Activated naive CD4-positive, alpha-beta T cell treated with anti-CD3 and anti-CD28 coated beads for 36 hours (primary cell): ENCODE data around the gene ZNF692. TPM values are rescaled to one million over a fixed set of nuclear protein-coding genes. Genes with fewer than 3 reads are reported as not detected.
A peak's percentile ranks its signal among the peaks of the same experiment; 100 is the strongest.

Source experiments
- CTCF ChIA-PET: fragments of 350-600 bp; sonication (Branson Sonifier 250); formaldehyde crosslinking; loops from one replicate; lab custom pipeline; 2021; ENCODE audit warnings: antibody characterized with exemption; lab: Charles Lee
- DNase-seq: peaks from one replicate; pipeline ENCODE4 v3.0.0-alpha.2; 2020
- H3K27ac Mint-ChIP-seq: one replicate; pipeline ENCODE4 v1.8.0; 2021; ENCODE audit warnings: mild to moderate bottlenecking, mixed read lengths
- H3K27me3 Mint-ChIP-seq: one replicate; pipeline ENCODE4 v1.8.0; 2021; ENCODE audit warnings: low read depth, mixed read lengths
- H3K36me3 Mint-ChIP-seq: one replicate; pipeline ENCODE4 v1.8.0; 2021; ENCODE audit warnings: low read depth, mixed read lengths
- H3K4me1 Mint-ChIP-seq: one replicate; pipeline ENCODE4 v1.8.0; 2021; ENCODE audit warnings: low read depth, mixed read lengths
- H3K4me3 Mint-ChIP-seq: one replicate; pipeline ENCODE4 v1.8.0; 2021; ENCODE audit warnings: mild to moderate bottlenecking, moderate library complexity, mixed read lengths
- H3K9me3 Mint-ChIP-seq: one replicate; pipeline ENCODE4 v1.8.0; 2021; ENCODE audit warnings: mixed read lengths
- intact Hi-C: fragments of 100-400 bp; cut with micrococcal nuclease; formaldehyde crosslinking; loops from one replicate; pipeline ENCODE4 v1.15.1; 2023
- total RNA-seq, 2 experiments: library from RNA; stranded (reverse); gene quantifications; one replicate each; pipeline ENCODE4 v1.2.3, GENCODE V29; 2021

ZNF692 gene
- total RNA-seq, 2 experiments from 2014 or later: 87.6 to 88.7 TPM

DNA sequence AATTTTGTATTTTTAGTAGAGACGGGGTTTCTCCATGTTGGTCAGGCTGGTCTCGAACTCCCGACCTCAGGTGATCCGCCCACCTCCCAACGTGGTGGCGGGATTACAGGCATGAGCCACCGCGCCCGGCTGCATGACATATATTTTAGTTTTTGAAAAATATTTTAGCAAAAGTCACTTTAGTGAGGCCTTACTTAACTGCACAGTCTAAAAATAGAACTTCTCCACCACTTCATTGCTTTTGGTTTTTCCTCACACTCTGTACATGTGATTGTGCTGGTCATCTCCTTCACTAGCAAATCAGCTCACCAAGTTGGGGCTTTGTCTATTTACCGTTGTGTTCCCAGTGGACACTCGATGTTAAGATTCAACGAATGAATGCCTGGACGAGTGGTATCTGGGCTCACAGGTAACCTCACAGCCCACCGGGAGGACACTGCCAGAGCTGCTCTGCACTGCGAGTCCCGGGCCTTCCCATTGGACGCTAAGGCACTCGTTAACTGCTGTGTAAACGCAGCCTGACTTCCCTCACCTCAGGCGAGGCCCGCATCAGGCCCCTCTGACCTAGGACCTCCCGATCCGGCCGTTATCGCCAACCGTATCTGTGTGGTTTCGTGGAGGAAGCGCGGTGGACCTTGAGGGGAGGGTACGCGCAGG, 14.0 kb upstream of the ZNF692 start:
- H3K27ac Mint-ChIP-seq: peak overlapping the region; percentile 93

DNA sequence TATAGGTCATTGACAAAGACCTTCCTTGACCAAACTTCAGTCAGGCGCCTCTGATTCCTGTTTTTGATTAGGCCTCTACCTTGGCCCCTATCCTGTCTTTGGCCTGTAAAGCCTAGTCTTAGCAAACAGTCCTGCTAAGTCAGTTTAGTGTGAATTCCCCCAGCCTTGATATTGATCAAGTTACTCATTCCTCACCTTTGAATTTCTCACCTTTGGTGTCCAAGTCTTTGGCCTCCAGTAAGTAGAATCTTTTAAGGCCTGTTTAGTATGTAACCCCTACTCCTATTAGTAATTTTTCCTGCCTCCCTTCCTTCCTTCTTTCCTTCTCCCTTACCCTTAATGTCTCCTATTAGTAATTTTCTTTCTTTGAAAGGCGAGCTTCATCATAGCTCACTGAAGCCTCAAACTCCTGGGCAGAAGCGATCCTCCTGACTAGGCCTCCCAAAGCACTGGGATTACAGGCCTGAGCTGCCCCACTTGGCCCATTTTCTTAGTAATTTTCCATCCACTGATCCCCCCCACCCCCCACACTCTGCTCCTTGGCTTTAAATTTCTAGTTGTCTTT, 13.0 kb upstream of the ZNF692 start:
- Mint-ChIP-seq H3K27ac (no peak overlapping the region), H3K4me3 (peak overlapping the region; percentile 7)
- intact Hi-C loops: no loop called here

More for the DNA sequence above, 14.0 kb upstream of the ZNF692 start:
- Mint-ChIP-seq H3K27me3 (peaks cover 3% of the 10 kb centered on the region), H3K36me3 (peaks cover 7% of the 10 kb centered on the region), H3K9me3 (peaks cover 1% of the 10 kb centered on the region), H3K4me1 (peaks cover 16% of the 10 kb centered on the region), H3K4me3 (peak overlapping the region; percentile 85)
- DNase-seq: peak; percentile 72
- intact Hi-C loops: loop anchor here (1.0 kb wide), 4 partner anchors 10 to 47 kb away; partner anchors contain the start of genes ZNF672 and ZNF692
- CTCF ChIA-PET: interaction anchor here (0.8 to 2.9 kb wide), 4 partner anchors 8 to 14 kb away, joined by 3 to 28 read pairs (median 4); partner anchors contain the start of gene ZNF692

DNA sequence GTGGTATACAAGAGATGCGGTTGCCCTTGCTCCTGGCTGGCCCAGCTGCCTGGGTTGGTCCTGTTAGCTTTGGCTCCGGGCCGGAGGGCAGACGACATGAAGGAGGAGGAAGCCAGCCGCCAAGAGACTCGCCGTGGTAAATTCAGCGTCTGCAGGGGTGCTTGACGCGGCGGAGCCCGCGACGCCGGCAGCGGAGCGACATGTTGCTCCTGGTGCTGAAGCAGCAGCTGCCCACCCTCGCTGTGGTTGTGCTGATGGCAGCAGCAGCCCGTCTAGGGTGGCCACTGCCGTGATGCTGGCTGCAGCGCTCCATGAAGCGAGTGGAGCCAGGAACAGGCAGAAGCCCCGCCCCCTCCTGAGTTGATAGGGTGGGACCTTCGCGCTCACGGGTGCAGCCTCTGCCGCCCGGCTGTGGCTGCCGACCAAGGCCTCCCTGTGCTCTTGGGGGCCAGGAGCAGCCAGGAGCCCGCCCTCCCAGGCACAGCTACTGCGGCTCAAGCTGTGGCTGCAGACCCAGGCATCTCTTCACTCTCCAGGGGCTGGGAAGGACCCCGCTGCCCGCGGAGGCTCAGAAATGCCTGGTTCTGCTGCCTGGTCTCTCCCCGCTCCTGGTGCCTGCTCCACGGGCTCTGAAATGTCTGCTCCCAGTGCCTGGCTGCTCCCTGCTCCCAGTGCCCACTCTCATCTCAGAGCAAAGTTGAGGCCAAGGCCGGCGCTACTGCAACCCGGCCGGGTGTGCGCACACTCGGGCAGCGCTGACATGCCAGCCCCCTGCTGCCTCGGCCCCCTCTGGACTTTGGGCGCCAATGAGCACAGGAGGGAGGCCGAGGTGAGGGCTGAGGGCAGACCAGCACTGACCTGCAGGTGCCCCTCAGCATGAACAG, 4.4 kb upstream of the ZNF692 start:
- Mint-ChIP-seq H3K36me3 (peaks cover 2% of the 10 kb centered on the region), H3K27ac (peak overlapping the region; percentile 61), H3K27me3 (no peaks in the 10 kb centered on the region), H3K9me3 (no peaks in the 10 kb centered on the region), H3K4me3 (peak overlapping the region; percentile 87), H3K4me1 (peaks cover 30% of the 10 kb centered on the region)
- peak; percentile 88 for DNase-seq
- intact Hi-C loops: loop anchor here (1.0 kb wide), 2 partner anchors 10 to 37 kb away; no protein-coding TSS in a partner anchor
- CTCF ChIA-PET: interaction anchor here (1.2 kb wide), 1 partner anchor 44 kb away, joined by 3 read pairs; no protein-coding TSS in a partner anchor

More for the DNA sequence above, 13.0 kb upstream of the ZNF692 start:
- CTCF ChIA-PET: interaction anchor here (1.3 to 2.9 kb wide), 2 partner anchors 10 to 13 kb away, joined by 3 to 28 read pairs; partner anchors contain the start of gene ZNF692
- Mint-ChIP-seq H3K9me3 (peaks cover 1% of the 10 kb centered on the region), H3K27me3 (peaks cover 3% of the 10 kb centered on the region), H3K36me3 (peaks cover 7% of the 10 kb centered on the region), H3K4me1 (peaks cover 16% of the 10 kb centered on the region)
- DNase-seq: no peak

DNA sequence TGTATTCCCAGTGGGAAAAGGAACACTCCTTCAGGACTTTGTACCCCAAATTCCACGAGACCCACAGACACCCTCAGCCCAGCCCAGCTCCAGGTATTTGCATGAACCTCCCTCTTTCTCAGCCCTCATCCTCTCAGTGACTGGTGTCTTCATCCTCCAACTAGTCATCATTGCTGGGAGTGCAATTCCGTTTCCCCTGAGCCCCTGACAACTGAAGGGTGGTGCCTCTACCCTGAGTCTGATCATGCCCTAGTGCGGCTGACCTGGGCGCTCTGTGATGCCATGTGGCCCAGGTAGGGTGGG, 3.8 kb upstream of the ZNF692 start:
- peaks cover 6% of the 10 kb centered on the region for H3K36me3 Mint-ChIP-seq
- H3K27me3 Mint-ChIP-seq: no peaks in the 10 kb centered on the region
- peaks cover 31% of the 10 kb centered on the region for H3K4me1 Mint-ChIP-seq
- H3K9me3 Mint-ChIP-seq: no peaks in the 10 kb centered on the region
- peak overlapping the region; percentile 87 for H3K4me3 Mint-ChIP-seq
- H3K27ac Mint-ChIP-seq: peak overlapping the region; percentile 61
- intact Hi-C loops: no loop called here
- CTCF ChIA-PET: interaction anchor here (0.8 to 1.7 kb wide), 2 partner anchors 10 to 37 kb away, joined by 3 to 4 read pairs; partner anchors contain the start of gene SH3BP5L
- DNase-seq: no peak

DNA sequence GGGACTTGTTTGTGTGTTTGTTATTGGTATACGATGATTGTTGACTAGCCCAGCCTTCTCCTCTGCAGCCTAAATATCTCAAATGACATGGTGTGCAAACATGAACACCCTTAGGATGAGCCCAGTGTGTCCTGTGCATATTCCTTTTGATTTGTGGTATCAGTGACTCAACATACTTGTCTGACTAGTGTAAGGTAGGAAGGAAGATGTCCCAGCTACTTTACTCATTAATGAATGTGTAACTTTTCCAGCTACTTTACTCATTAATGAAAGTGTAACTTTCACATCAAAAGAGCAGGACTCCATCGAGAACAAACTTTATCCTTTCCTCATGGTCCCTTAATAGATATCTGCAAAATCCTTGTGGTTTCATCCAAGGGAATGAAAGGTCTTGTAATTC, 2.7 kb upstream of the ZNF692 start:
- H3K27ac Mint-ChIP-seq: no peak overlapping the region
- H3K4me3 Mint-ChIP-seq: no peak overlapping the region
- CTCF ChIA-PET: interaction anchor here (1.7 kb wide), 1 partner anchor 36 kb away, joined by 4 read pairs; the partner anchor contains the start of gene SH3BP5L
- DNase-seq: no peak
- H3K36me3 Mint-ChIP-seq: peaks cover 10% of the 10 kb centered on the region
- intact Hi-C loops: no loop called here
- no peaks in the 10 kb centered on the region for H3K27me3 Mint-ChIP-seq
- H3K9me3 Mint-ChIP-seq: no peaks in the 10 kb centered on the region
- H3K4me1 Mint-ChIP-seq: peaks cover 41% of the 10 kb centered on the region

DNA sequence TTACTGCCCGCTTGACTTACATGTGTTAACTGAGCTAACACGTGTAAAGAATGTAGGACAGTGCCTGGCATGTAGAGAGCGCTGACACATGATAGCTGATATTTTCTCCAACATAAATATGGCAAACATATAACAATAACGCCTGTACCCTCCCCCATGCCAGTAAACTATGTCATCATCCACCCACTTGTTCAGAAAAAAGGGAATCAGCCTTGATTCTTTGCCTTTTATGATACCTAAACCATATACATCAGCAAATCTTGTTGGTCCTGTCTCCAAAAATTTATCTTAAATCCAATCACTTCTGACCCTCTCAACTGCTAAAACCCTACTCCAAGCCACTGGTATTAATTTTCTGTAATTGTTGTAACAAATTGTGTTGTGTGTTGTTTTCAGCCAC, 1.1 kb upstream of the ZNF692 start:
- Mint-ChIP-seq H3K9me3 (no peaks in the 10 kb centered on the region), H3K27ac (peak overlapping the region; percentile 93), H3K36me3 (peaks cover 22% of the 10 kb centered on the region), H3K27me3 (no peaks in the 10 kb centered on the region), H3K4me1 (peaks cover 57% of the 10 kb centered on the region), H3K4me3 (peak overlapping the region; percentile 94)
- no peak for DNase-seq
- CTCF ChIA-PET: interaction anchor here (0.7 to 3.2 kb wide), 6 partner anchors 9 to 34 kb away, joined by 3 to 28 read pairs (median 4); partner anchors contain the start of gene SH3BP5L
- intact Hi-C loops: no loop called here

DNA sequence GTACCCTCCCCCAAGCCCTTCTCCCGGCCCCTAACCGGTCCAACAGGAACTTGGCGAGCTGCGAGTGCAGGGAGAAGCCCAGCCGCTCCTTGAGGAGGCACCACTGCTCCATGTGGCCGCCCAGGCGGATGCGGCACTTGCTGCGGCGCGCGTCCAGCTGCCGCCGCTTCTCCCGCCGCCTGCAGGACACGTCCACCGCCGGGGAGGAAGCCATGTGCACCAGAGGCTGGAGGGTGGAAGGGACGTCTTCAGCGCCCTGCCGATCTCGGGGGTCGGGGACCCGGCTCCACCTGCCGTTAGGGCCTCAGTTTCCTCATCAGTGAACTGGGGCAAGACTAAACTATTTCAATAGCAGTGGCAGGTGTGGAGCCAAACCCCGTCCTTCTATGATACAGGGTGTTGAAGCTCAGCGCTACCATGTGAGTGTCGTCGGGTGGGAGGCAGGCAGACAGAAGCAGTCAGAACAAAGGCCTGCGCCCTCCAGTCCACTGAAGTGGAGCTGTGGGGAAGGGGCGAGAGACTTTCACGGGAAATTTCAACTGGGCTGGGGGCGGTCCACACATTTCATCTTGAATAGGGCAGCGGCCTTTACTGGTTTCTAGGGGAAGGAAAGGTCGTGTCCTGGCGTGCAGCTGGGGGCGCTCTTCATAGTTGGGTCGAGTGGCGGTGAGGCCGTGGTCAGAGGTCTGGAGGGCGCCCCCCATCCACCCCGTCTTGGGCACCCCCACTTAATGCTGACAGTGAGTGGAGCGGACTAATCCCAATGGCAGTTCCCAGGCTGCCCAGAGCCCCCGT, 592 bp downstream of the ZNF692 start:
- H3K9me3 Mint-ChIP-seq: no peaks in the 10 kb centered on the region
- H3K4me1 Mint-ChIP-seq: peaks cover 64% of the 10 kb centered on the region
- intact Hi-C loops: loop anchor here (1.0 to 2.0 kb wide), 2 partner anchors 66 to 1925 kb away; no protein-coding TSS in a partner anchor
- no peaks in the 10 kb centered on the region for H3K27me3 Mint-ChIP-seq
- peak overlapping the region; percentile 94 for H3K4me3 Mint-ChIP-seq
- H3K36me3 Mint-ChIP-seq: peaks cover 34% of the 10 kb centered on the region
- peak overlapping the region; percentile 93 for H3K27ac Mint-ChIP-seq
- peak; percentile 48 for DNase-seq
- CTCF ChIA-PET: interaction anchor here (0.6 to 3.2 kb wide), 11 partner anchors 8 to 36 kb away, joined by 3 to 28 read pairs (median 6); partner anchors contain the start of genes SH3BP5L and ZNF672

DNA sequence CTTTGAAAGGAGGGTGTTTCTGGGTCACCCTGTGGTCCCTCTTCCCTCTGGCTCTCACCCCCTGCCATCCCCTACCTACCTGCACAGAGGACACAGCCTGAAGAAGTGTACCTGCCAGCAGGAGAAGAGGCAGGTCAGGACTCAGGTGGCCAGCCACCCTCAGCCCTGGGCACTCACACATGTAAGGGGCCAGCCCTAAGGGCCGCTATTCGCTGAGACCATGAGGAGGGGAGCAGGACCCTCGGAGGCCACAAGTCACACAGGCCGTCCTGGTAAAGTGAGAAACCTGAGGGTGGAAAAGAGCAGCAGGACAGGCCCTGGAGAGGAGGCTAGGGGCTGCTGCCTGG, 1.2 kb downstream of the ZNF692 start:
- H3K27ac Mint-ChIP-seq: peak overlapping the region; percentile 93
- CTCF ChIA-PET: interaction anchor here (1.0 to 3.2 kb wide), 9 partner anchors 8 to 35 kb away, joined by 3 to 28 read pairs (median 11); partner anchors contain the start of genes SH3BP5L and ZNF672
- no peaks in the 10 kb centered on the region for H3K9me3 Mint-ChIP-seq
- no peak for DNase-seq
- no peaks in the 10 kb centered on the region for H3K27me3 Mint-ChIP-seq
- H3K4me3 Mint-ChIP-seq: peak overlapping the region; percentile 94
- intact Hi-C loops: loop anchor here (1.0 to 2.0 kb wide), 2 partner anchors 67 to 1925 kb away; no protein-coding TSS in a partner anchor
- peaks cover 34% of the 10 kb centered on the region for H3K36me3 Mint-ChIP-seq
- peaks cover 60% of the 10 kb centered on the region for H3K4me1 Mint-ChIP-seq

DNA sequence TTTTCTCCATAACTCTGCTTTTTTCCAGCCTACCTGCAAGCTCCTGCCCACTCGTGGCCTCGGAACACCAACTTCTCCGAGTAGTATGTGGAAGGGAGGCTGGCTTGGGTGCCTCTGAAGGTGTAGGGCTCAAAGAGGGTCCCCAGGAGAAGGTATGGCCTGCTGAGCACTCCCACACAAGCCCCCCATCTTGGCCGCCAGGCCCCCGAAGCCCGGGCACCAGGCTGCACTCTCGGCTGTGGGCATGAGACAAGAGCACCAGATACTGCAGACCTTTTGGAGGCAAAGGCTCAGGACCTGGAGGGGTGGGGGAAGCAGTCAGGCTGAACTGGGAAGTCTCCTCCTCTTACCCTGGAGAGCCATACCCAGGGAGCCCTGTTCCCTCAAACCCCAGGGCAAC, 1.7 kb downstream of the ZNF692 start:
- CTCF ChIA-PET: interaction anchor here (1.1 to 2.7 kb wide), 2 partner anchors 16 to 20 kb away, joined by 4 to 15 read pairs; partner anchors contain the start of gene ZNF672
- H3K4me3 Mint-ChIP-seq: peak overlapping the region; percentile 94
- H3K9me3 Mint-ChIP-seq: no peaks in the 10 kb centered on the region
- no peak for DNase-seq
- H3K27ac Mint-ChIP-seq: peak overlapping the region; percentile 93
- peaks cover 55% of the 10 kb centered on the region for H3K4me1 Mint-ChIP-seq
- H3K27me3 Mint-ChIP-seq: no peaks in the 10 kb centered on the region
- H3K36me3 Mint-ChIP-seq: peaks cover 34% of the 10 kb centered on the region
- intact Hi-C loops: no loop called here

DNA sequence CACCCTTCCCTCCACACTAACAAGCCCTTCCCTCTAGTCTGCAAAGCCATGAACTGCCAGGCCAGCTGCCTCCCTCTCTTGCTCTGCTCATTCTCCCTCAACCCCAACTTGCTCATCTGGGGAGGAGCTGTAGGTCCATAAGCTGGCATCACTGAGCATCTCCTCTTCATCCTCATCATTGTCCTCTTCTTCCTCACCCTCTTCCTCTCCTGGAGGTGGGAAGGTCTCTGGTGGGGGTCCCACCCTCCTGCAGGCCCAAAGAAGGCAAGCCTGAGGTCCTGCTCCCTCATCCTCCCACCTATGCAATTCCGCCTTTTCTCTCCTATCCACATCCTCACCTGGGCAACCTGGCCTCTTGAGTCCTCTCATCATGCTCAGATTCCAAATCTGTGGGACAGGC, 2.7 kb downstream of the ZNF692 start:
- H3K27me3 Mint-ChIP-seq: no peaks in the 10 kb centered on the region
- intact Hi-C loops: no loop called here
- no peak overlapping the region for H3K4me3 Mint-ChIP-seq
- no peak overlapping the region for H3K27ac Mint-ChIP-seq
- H3K9me3 Mint-ChIP-seq: no peaks in the 10 kb centered on the region
- peaks cover 51% of the 10 kb centered on the region for H3K4me1 Mint-ChIP-seq
- DNase-seq: no peak
- H3K36me3 Mint-ChIP-seq: peaks cover 34% of the 10 kb centered on the region
- CTCF ChIA-PET: interaction anchor here (0.9 to 1.1 kb wide), 2 partner anchors 15 to 29 kb away, joined by 3 to 4 read pairs; no protein-coding TSS in a partner anchor

DNA sequence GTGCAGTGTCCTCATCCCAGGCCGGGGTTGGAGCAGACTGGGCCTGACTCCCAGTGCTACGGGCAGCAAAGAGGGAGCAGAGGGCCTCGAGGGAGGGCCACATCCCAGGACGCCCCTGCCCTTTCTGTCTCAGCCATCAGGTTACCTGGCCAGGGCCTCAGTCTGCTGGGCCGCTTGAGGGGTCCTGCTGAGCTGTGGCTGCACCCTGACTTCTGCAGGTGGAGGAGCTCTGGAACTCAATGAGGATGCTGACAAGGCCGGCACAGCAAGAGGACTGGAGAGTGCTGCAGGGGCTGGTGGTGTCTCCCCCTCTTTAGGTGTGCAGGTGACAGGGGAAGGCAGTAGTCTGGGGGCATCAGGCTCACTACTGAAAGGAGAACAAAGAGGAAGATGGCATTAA, 3.3 kb downstream of the ZNF692 start:
- Mint-ChIP-seq H3K36me3 (peaks cover 34% of the 10 kb centered on the region), H3K9me3 (no peaks in the 10 kb centered on the region), H3K27me3 (no peaks in the 10 kb centered on the region), H3K4me3 (no peak overlapping the region), H3K4me1 (peaks cover 51% of the 10 kb centered on the region), H3K27ac (no peak overlapping the region)
- CTCF ChIA-PET: interaction anchor here (0.9 kb wide), 1 partner anchor 28 kb away, joined by 3 read pairs; no protein-coding TSS in a partner anchor
- no peak for DNase-seq
- intact Hi-C loops: no loop called here
